Right atrium auricular region (tissue), 2 donors: Measurements from ENCODE around the gene NHLH2. TPM values are rescaled to one million over a fixed set of nuclear protein-coding genes. Genes with fewer than 3 reads are reported as not detected.

Experiments used
- total RNA-seq, 2 donors: library from RNA; depleted of rRNA; stranded (reverse); fragments of >200 nt; gene quantifications; one replicate each; pipeline ENCODE4 v1.1.0, GENCODE V29; 2016

Gene NHLH2
- total RNA-seq, 2 donors from 2014 or later, result not detected

Other genes with a start within 250 kb of the NHLH2 start
- gene VANGL1, start 199.2 kb downstream of the NHLH2 start, total RNA-seq, result 1 to 10 TPM; 4.0 to 6.1 TPM
- 1,000 to 10,000 TPM in 1 of 2 donors, 100 to 1,000 TPM in 1; 673 to 1,066 TPM for gene CASQ2, start 72.4 kb downstream of the NHLH2 start, total RNA-seq
- 10 to 100 TPM in 1 of 2 donors, 1 to 10 TPM in 1; 3.9 to 10.1 TPM for gene SLC22A15, start 135.4 kb upstream of the NHLH2 start, total RNA-seq